ENCODE data around the gene NISCH.

NISCH gene

DNA sequence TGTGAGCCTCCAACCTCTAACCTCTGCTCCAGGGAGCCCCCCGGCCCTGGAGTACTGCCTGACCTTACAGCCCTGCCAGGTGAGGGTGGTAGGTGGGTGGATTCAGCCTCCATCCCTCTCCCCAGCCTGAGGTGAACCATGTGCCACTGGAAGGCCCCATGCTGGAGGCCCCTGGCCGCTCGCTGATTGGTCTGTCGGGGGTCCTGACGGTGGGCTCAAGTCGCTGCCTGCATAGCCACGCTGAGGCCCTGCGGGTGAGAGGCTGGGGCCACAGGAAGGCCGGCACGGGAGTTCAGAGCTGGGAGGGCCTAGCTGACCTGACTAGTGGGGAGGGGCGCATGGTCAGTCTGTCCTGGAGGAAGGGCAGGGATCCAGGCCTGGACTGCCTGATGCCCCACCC, 59.2 kb downstream of the NISCH start:
- Mint-ChIP-seq H3K36me3 (ENCODE audit: low read depth) (no peaks in the 10 kb centered on the region), H3K4me1 (no peaks in the 10 kb centered on the region), H3K27ac (no peak overlapping the region), H3K9me3 (no peaks in the 10 kb centered on the region), H3K4me3 (no peak overlapping the region), H3K27me3 (no peaks in the 10 kb centered on the region)
- DNase-seq (no peak), ATAC-seq (no peak)

- H3K36me3 Mint-ChIP-seq (ENCODE audit: low read depth), result no peaks in the 10 kb centered on the region
- no peak for ATAC-seq
- no peak overlapping the region for H3K27ac Mint-ChIP-seq
These were observed 59.8 kb downstream of the NISCH start for GRCh38 chr3:52515192-52515591.

DNA sequence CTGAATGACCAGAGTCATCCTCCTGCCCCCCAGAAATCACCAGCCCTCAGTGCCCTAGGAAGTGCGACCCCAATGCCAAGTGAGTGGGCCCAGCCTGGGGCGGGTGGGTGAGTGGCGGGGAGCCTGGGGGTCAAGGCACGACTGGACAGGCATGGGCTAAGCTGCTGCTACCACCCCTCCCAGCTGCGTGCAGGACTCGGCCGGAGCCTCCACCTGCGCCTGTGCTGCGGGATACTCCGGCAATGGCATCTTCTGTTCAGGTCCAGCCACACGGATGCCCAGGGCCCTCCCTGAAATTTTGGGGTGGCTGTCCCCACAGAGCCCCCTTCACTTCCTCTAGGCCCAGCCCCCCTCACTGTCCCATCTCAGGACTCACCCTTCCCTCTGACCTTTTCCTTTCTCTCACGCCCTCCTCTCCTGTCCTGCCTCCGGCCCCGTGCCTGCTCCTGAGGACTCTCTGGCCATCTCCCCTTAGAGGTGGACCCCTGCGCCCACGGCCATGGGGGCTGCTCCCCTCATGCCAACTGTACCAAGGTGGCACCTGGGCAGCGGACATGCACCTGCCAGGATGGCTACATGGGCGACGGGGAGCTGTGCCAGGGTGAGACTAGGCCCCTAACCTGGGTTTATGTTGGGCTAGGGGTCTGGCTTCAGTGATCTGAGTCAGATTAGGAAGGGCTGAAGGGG, 61.2 kb downstream of the NISCH start:
- DNase-seq, result no peak
- no peak for ATAC-seq
- Mint-ChIP-seq H3K27me3 (no peaks in the 10 kb centered on the region), H3K27ac (no peak overlapping the region), H3K9me3 (no peaks in the 10 kb centered on the region), H3K4me1 (no peaks in the 10 kb centered on the region), H3K4me3 (no peak overlapping the region), H3K36me3 (ENCODE audit: low read depth) (no peaks in the 10 kb centered on the region)

More at GRCh38 chr3:52515192-52515591, 59.8 kb downstream of the NISCH start:
- no peak overlapping the region for H3K4me3 Mint-ChIP-seq
- no peak for DNase-seq
- H3K4me1 Mint-ChIP-seq, result no peaks in the 10 kb centered on the region
- no peaks in the 10 kb centered on the region for H3K9me3 Mint-ChIP-seq
- H3K27me3 Mint-ChIP-seq, result no peaks in the 10 kb centered on the region

DNA sequence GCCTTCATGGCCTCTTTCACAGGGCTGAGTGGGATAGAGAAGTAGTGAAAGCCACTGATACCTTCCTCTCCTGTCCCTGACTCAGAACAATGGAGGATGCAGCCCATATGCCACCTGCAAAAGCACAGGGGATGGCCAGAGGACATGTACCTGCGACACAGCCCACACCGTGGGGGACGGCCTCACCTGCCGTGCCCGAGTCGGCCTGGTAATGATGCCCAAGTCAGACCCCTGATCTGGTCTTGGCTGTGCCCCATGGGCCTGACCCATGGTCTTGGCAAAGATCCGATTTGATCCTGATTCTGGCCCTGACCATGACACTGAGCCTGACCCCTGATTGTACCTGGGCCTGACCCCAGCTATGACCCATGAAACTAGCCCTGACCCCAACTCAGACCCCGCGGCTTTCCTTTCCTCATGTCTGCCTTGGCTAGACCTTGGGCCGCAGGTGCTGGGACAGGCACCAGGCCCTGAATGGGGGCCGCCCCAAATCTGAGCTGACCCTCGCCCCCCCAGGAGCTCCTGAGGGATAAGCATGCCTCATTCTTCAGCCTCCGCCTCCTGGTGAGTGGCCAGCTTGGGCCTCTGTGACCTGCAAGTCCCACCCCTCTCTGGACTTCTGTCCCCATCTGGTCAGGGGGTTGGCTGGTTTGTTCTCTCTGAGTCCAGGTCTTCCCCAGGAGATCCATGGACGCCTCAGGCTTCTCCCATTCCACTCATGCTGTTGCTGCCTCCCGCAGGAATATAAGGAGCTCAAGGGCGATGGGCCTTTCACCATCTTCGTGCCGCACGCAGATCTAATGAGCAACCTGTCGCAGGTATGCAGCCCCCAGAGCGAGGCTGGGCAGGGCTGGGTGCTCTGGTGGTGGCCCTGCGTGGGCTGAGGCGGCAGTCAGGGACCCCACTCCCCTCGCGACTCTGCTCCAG, 62.7 kb downstream of the NISCH start:
- H3K36me3 Mint-ChIP-seq (ENCODE audit: low read depth), result no peaks in the 10 kb centered on the region
- H3K4me3 Mint-ChIP-seq, result no peak overlapping the region
- ATAC-seq (no peak), DNase-seq (no peak)
- no peaks in the 10 kb centered on the region for H3K4me1 Mint-ChIP-seq
- no peaks in the 10 kb centered on the region for H3K27me3 Mint-ChIP-seq
- H3K27ac Mint-ChIP-seq, result no peak overlapping the region
- no peaks in the 10 kb centered on the region for H3K9me3 Mint-ChIP-seq

DNA sequence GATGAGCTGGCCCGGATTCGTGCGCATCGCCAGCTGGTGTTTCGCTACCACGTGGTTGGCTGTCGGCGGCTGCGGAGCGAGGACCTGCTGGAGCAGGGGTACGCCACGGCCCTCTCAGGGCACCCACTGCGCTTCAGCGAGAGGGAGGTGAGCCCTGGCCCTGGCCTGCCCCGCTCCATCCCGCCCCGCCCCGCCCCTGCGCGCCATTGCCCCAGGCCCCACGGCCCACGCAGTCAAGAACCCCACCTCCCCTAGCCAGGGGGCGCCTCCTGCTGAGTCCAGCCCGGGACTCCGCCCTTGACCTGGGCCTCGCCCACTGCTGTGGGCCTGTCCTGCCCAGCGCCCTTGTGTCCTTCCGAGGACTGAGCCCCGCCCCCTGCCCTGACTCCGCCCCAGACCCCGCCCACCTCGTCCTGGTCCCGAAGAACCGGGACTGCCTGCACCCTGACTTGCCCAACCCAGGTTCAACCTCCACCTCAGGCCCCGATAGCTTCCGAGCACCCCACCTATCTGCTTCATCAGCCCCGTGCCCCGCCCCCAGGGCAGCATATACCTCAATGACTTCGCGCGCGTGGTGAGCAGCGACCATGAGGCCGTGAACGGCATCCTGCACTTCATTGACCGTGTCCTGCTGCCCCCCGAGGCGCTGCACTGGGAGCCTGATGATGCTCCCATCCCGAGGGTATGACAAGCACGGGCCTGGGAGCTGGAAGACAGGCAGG, 63.5 kb downstream of the NISCH start:
- Mint-ChIP-seq H3K27me3 (no peaks in the 10 kb centered on the region), H3K4me1 (no peaks in the 10 kb centered on the region), H3K27ac (no peak overlapping the region), H3K4me3 (no peak overlapping the region), H3K9me3 (no peaks in the 10 kb centered on the region), H3K36me3 (ENCODE audit: low read depth) (peaks cover under 1% of the 10 kb centered on the region)
- DNase-seq (no peak), ATAC-seq (no peak)

GRCh38 chr3:52519445-52520140, 64.2 kb downstream of the NISCH start:
- no peak overlapping the region for H3K27ac Mint-ChIP-seq
- no peak overlapping the region for H3K4me3 Mint-ChIP-seq

GRCh38 chr3:52520141-52520667, 64.8 kb downstream of the NISCH start:
- no peaks in the 10 kb centered on the region for H3K27me3 Mint-ChIP-seq
- peaks cover 6% of the 10 kb centered on the region for H3K36me3 Mint-ChIP-seq (ENCODE audit: low read depth)
- no peaks in the 10 kb centered on the region for H3K9me3 Mint-ChIP-seq
- H3K27ac Mint-ChIP-seq, result no peak overlapping the region
- H3K4me3 Mint-ChIP-seq, result no peak overlapping the region
- ATAC-seq (no peak), DNase-seq (no peak)
- H3K4me1 Mint-ChIP-seq, result no peaks in the 10 kb centered on the region

More at GRCh38 chr3:52519445-52520140, 64.2 kb downstream of the NISCH start:
- Mint-ChIP-seq H3K27me3 (no peaks in the 10 kb centered on the region), H3K9me3 (no peaks in the 10 kb centered on the region), H3K4me1 (no peaks in the 10 kb centered on the region), H3K36me3 (ENCODE audit: low read depth) (peaks cover 6% of the 10 kb centered on the region)
- ATAC-seq, result no peak
- no peak for DNase-seq

GRCh38 chr3:52520716-52521487, 65.5 kb downstream of the NISCH start:
- DNase-seq (no peak), ATAC-seq (no peak)
- no peak overlapping the region for H3K27ac Mint-ChIP-seq
- H3K9me3 Mint-ChIP-seq, result no peaks in the 10 kb centered on the region
- no peaks in the 10 kb centered on the region for H3K4me1 Mint-ChIP-seq
- H3K27me3 Mint-ChIP-seq, result no peaks in the 10 kb centered on the region
- peaks cover 6% of the 10 kb centered on the region for H3K36me3 Mint-ChIP-seq (ENCODE audit: low read depth)
- no peak overlapping the region for H3K4me3 Mint-ChIP-seq

DNA sequence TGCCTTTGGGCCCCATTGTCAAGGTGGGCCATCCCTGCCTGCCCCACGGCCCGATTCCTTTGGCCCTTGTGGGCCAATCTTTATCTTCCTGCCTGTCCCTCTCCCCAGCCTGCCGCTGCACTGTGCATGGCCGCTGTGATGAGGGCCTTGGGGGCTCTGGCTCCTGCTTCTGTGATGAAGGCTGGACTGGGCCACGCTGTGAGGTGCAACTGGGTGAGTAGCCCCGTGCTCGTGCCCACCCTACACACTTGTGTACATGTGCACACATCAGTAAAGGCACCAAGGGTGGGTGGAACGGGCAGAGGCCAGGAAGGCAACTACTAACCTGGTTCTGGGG, 66.1 kb downstream of the NISCH start:
- no peak overlapping the region for H3K4me3 Mint-ChIP-seq
- H3K4me1 Mint-ChIP-seq, result no peaks in the 10 kb centered on the region
- DNase-seq (no peak), ATAC-seq (no peak)
- peaks cover 6% of the 10 kb centered on the region for H3K36me3 Mint-ChIP-seq (ENCODE audit: low read depth)
- no peaks in the 10 kb centered on the region for H3K27me3 Mint-ChIP-seq
- no peak overlapping the region for H3K27ac Mint-ChIP-seq
- H3K9me3 Mint-ChIP-seq, result no peaks in the 10 kb centered on the region

DNA sequence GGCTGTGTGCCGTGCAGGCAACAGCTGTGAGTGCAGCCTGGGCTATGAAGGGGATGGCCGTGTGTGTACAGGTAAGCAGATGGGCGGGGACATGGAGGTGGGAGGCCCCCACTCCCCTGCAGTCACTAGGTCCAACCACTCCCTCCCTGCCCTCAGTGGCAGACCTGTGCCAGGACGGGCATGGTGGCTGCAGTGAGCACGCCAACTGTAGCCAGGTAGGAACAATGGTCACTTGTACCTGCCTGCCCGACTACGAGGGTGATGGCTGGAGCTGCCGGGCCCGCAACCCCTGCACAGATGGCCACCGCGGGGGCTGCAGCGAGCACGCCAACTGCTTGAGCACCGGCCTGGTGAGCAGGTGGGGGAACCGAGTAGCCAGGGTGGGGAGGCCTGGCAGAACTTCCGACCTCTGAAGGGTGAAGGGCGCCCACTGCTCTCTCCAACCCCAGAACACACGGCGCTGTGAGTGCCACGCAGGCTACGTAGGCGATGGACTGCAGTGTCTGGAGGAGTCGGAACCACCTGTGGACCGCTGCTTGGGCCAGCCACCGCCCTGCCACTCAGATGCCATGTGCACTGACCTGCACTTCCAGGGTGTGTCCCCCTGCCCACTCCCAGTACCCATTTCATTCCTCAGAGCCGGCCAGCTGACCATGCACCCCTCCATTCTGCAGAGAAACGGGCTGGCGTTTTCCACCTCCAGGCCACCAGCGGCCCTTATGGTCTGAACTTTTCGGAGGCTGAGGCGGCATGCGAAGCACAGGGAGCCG, 66.7 kb downstream of the NISCH start:
- Mint-ChIP-seq H3K9me3 (no peaks in the 10 kb centered on the region), H3K27ac (no peak overlapping the region), H3K4me3 (no peak overlapping the region), H3K36me3 (ENCODE audit: low read depth) (peaks cover 6% of the 10 kb centered on the region), H3K4me1 (no peaks in the 10 kb centered on the region), H3K27me3 (no peaks in the 10 kb centered on the region)
- no peak for DNase-seq
- ATAC-seq, result no peak

DNA sequence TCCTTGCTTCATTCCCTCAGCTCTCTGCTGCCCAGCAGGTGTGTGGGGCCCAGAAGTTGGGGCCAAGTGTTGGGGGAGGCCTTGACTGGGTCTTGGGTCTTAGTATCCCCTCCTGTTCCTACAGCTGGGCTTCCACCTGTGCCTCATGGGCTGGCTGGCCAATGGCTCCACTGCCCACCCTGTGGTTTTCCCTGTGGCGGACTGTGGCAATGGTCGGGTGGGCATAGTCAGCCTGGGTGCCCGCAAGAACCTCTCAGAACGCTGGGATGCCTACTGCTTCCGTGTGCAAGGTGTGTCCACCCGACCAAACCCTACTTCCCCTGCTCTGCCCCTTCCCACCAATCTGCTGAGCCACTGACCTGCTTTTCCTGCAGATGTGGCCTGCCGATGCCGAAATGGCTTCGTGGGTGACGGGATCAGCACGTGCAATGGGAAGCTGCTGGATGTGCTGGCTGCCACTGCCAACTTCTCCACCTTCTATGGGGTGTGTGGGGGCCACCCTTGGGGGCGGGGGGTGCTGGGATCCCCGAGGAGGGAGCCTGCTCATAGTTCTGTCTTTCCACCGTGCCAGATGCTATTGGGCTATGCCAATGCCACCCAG, 67.3 kb downstream of the NISCH start:
- ATAC-seq, result no peak
- Mint-ChIP-seq H3K9me3 (no peaks in the 10 kb centered on the region), H3K27me3 (no peaks in the 10 kb centered on the region), H3K36me3 (ENCODE audit: low read depth) (peaks cover 6% of the 10 kb centered on the region), H3K4me1 (no peaks in the 10 kb centered on the region), H3K4me3 (no peak overlapping the region), H3K27ac (no peak overlapping the region)
- no peak for DNase-seq

GRCh38 chr3:52523386-52524257, 68.2 kb downstream of the NISCH start:
- H3K36me3 Mint-ChIP-seq (ENCODE audit: low read depth), result peaks cover 6% of the 10 kb centered on the region
- ATAC-seq (no peak), DNase-seq (no peak)
- H3K27me3 Mint-ChIP-seq, result no peaks in the 10 kb centered on the region
- no peak overlapping the region for H3K4me3 Mint-ChIP-seq
- H3K9me3 Mint-ChIP-seq, result no peaks in the 10 kb centered on the region
- no peak overlapping the region for H3K27ac Mint-ChIP-seq
- H3K4me1 Mint-ChIP-seq, result no peaks in the 10 kb centered on the region
